Memory B cell (primary cell): Measurements from ENCODE around the gene PPL.
"Not testable (repeated sequence)": the region's sequence is repeated elsewhere in the genome, so short reads cannot be mapped to it uniquely, and the experiment has no call there.

Experiments
- ATAC-seq: fragments of 150-1000 bp; cut with Tn5 transposase; 2 replicates; pipeline ENCODE4 v1.10.0; 2021; ENCODE audit warnings: low read depth, mild to moderate bottlenecking, moderate library complexity
- DNase-seq, 2 donors: peaks; one replicate each; pipeline ENCODE4 v3.0.0; 2022; ENCODE audit warnings: low spot score in 2 of 2
- H3K27ac Mint-ChIP-seq: one replicate; pipeline ENCODE4 v1.8.0; 2022; ENCODE audit warnings: mild to moderate bottlenecking, moderate library complexity, mixed read lengths
- H3K27me3 Mint-ChIP-seq: one replicate; pipeline ENCODE4 v1.8.0; 2022; ENCODE audit warnings: mixed read lengths
- H3K36me3 Mint-ChIP-seq: one replicate; pipeline ENCODE4 v1.8.0; 2022; ENCODE audit warnings: mild to moderate bottlenecking, mixed read lengths
- H3K4me1 Mint-ChIP-seq: one replicate; pipeline ENCODE4 v1.8.0; 2022; ENCODE audit warnings: mixed read lengths
- H3K4me3 Mint-ChIP-seq: one replicate; pipeline ENCODE4 v1.8.0; 2022; ENCODE audit warnings: mild to moderate bottlenecking, moderate library complexity, mixed read lengths
- H3K9me3 Mint-ChIP-seq: one replicate; pipeline ENCODE4 v1.8.0; 2022; ENCODE audit warnings: mixed read lengths

PPL gene

DNA sequence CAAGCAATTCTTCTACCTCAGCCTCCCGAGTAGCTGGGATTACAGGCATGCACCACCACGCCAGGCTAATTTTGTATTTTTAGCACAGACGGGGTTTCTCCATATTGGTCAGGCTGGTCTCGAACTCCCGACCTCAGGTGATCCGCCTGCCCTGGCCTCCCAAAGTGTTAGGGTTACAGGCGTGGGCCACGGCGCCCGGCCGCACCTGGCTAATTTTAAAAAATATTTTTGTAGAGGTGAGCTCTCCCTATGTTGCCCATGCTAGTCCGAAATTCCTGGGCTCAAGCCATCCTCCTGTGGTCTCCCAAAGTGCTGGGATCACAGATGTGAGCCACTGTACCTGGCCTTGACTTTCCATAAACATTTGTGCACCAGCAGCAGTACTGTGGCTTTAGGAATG, 31.3 kb upstream of the PPL start:
- H3K36me3 Mint-ChIP-seq, H3K4me1 Mint-ChIP-seq, H3K4me3 Mint-ChIP-seq, H3K9me3 Mint-ChIP-seq, DNase-seq, ATAC-seq, H3K27ac Mint-ChIP-seq: not testable (repeated sequence)
- H3K27me3 Mint-ChIP-seq, result peaks cover 12% of the 10 kb centered on the region

DNA sequence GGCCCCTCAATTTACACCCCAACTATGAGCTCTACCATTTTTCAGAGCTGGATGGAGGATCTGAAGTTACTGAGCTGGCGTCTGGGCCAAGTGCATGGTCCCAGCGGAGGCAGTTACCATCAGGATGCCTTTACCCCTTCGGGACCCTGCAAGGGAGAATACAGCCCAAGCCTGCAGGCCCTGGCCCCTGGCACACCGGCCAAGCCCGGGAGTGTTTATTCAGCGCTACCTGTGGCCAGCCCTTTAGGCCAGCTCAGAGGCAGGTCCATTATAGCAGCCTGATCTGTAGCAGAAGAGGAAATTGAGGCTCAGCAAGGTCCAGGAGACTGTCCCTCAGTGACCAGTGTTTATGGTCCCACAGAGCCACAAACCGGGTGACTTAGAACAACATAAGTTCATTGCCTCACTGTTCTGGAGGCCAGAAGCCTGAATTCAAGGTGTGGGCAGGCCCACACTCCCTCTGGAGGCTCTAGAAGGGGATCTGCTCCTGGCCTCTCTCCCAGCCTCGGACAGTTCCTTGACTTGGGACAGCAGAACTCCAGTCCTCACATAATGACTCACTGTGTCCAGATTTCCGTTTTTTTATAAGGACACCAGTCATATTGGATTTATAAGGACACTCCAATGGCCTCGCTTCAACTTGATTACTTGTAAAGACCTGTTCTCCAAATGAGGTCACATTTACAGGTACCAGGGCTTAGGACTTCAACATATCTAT, 29.9 kb upstream of the PPL start:
- Mint-ChIP-seq H3K4me1 (no peaks in the 10 kb centered on the region), H3K36me3 (no peaks in the 10 kb centered on the region), H3K27ac (no peak overlapping the region), H3K27me3 (peaks cover 8% of the 10 kb centered on the region), H3K4me3 (no peak overlapping the region), H3K9me3 (no peaks in the 10 kb centered on the region)
- ATAC-seq (no peak), DNase-seq (no peak)

DNA sequence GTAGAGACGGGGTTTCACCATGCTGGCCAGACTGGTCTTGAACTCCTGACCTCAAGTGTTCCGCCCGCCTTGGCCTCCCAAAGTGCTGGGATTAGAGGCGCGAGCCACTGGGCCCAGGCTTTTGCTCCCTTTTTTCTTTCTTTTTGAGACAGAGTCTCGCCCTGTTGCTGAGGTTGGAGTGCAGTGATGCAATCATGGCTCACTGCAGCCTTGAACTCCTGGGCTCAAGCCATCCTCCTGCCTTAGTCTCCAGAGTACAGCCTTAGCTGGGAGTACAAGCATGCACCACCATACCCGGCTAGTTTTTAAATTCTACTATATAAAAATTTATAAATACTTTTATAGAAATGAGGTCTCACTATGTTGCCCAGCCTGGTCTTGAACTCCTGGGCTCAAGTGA, 26.6 kb upstream of the PPL start:
- not testable (repeated sequence) for H3K4me3 Mint-ChIP-seq, DNase-seq, H3K9me3 Mint-ChIP-seq, ATAC-seq, H3K4me1 Mint-ChIP-seq, H3K36me3 Mint-ChIP-seq, H3K27ac Mint-ChIP-seq
- peaks cover 16% of the 10 kb centered on the region for H3K27me3 Mint-ChIP-seq

DNA sequence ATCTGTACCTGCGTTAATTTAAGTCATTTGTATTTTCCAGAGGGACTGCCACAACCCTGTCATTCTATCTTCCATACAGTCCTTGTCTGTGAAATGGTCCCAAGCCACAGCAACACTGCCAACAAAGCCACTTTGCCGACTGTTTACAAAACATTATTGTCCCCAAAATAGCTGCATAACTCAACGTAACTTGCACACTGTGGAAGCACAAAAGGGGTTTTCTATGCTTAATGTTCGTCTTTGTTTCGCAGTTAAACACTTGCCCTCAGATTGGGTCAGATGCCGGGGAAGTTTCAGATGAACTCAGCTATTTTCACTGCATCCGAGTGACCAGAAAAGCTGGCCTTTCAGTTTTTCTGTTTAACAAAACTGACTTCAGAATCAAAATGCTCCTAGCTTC, 25.8 kb upstream of the PPL start:
- DNase-seq, result no peak
- Mint-ChIP-seq H3K27me3 (peaks cover 21% of the 10 kb centered on the region), H3K36me3 (no peaks in the 10 kb centered on the region), H3K4me3 (no peak overlapping the region), H3K9me3 (no peaks in the 10 kb centered on the region), H3K27ac (no peak overlapping the region), H3K4me1 (peaks cover 8% of the 10 kb centered on the region)
- ATAC-seq, result no peak

DNA sequence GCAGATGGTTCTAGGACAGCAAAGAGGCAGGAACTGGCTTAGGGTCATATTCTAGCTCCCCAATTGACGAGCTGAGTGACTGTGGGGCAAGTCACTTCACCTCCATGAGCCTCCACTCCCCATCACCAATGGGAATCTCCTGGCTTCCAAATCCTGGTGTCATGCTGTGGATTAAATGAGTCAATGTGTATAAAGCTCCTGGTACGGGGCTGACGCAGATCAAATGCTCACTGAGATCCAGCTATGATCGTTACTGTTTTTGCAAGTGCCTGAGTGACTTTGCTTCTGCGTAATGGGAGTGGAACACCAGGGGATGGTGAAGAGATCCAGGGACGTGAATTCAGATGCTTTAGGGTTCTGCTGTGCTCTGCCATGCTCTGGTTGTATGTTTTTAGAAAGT, 23.6 kb upstream of the PPL start:
- H3K4me3 Mint-ChIP-seq, result no peak overlapping the region
- H3K27ac Mint-ChIP-seq, result no peak overlapping the region
- no peaks in the 10 kb centered on the region for H3K9me3 Mint-ChIP-seq
- H3K27me3 Mint-ChIP-seq, result peaks cover 33% of the 10 kb centered on the region
- DNase-seq (no peak), ATAC-seq (no peak)
- H3K36me3 Mint-ChIP-seq, result no peaks in the 10 kb centered on the region
- peaks cover 16% of the 10 kb centered on the region for H3K4me1 Mint-ChIP-seq

DNA sequence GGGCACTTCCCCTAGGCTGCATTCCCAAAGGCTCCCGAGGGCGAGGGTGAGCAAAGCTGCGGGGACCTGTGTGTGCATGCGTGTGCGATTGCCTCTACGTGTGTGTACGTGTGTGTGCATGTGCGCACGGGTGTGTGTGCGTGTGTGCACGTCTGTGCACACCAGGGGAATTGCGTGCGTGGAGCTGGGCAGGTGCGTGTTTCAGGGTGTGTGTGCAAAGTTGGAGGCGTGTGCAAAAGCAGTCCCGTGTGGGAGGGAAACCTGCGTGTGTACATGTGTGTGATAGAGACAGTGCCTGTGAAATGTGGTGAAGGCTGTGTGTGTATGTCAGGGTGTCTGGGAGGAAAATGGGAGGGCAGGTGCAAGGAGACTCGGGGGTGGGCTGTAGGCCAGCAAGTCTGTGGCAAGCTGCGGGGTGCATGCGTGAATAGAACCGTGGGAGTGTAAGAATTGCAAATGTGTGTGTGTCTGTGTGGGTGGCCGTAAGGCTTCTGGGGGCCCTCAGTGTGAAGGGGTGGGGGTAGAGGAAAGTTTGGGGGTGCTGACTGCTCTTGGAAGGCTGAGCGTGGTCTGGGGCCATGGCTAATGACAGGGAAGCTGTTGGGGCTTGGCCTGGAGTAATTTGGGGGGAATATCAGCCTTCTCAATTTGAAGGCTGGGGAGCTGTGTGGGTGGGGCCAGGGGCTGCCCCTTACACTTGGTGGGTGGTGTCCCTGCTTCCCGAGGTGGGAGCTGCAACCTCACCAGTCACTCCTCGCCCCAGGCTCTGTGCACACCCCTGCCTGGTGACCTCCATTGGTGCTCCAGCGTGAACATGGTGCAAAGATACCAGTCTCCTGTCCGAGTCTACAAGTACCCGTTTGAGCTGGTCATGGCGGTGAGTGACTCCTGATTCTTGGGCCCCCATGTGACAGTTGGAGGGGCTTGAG, 21.8 kb upstream of the PPL start:
- Mint-ChIP-seq H3K36me3 (no peaks in the 10 kb centered on the region), H3K9me3 (no peaks in the 10 kb centered on the region), H3K27ac (no peak overlapping the region), H3K4me3 (no peak overlapping the region), H3K27me3 (peaks cover 35% of the 10 kb centered on the region), H3K4me1 (peaks cover 16% of the 10 kb centered on the region)
- ATAC-seq, result no peak
- DNase-seq, result no peak

DNA sequence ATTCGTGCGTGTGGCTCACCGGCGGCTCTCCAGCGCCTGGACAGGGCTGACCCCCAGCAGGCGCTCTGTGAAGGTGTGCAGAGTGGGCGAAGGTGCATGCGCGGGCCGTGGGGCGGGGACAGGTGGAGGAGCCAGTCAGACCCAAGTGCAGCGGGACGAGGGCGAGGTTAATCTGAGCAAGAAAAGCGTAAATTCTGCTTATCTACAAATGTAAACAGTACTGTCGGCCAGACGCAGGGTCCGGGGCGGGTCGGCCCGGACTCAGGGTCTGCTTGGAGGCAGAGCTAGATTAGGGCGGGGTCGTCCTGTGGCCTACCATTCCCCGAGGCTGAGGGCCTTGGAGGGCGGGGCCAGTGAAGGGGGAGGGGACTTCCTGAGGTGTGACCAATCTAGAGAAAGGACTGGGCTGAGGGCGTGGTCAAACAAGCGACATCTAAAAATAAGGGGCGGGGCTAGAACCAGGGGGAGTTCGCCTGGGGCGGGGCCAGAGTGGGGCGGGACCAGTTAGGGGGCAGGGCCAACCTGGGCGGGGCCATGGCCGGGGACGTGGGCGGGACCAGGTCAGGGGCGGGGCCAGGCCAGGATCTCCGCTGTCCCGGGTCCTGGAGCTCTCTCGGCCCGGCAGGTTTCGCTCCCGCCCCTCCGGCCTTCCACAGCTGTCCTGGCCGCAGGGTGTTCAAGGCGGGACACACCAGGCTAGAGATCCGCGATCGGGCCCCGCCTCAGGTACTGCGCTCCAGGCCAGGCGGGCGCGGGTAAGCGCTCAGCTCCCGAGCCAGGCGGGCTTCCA, 21.0 kb upstream of the PPL start, which contains the start of gene SEC14L5:
TSS of gene SEC14L5 (plus strand) at position 611 of the 790 bp plus-strand sequence. CDS start 994 bp downstream, outside the sequence.
- H3K27me3 Mint-ChIP-seq, result peaks cover 35% of the 10 kb centered on the region
- H3K9me3 Mint-ChIP-seq, result no peaks in the 10 kb centered on the region
- H3K27ac Mint-ChIP-seq, result no peak within 1 kb of the TSS

DNA sequence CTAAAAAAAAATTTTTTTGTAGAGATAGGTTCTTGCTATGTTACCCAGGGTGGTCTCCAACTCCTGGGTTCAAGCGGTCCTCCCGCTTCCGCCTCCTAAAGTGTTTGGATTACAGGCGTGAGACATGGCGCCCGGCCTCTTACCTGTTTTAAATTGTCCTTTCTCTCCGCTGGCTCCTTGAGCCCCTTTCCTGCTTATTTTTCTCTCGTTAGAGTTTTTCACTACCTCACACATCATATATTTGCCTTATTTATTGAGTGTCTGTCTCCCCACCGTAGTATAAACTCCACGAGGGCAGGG, 20.4 kb upstream of the PPL start:
- Mint-ChIP-seq H3K27me3 (peaks cover 33% of the 10 kb centered on the region), H3K27ac (no peak overlapping the region), H3K9me3 (no peaks in the 10 kb centered on the region)

More for the DNA sequence above, 21.0 kb upstream of the PPL start, which contains the start of gene SEC14L5:
- Mint-ChIP-seq H3K4me1 (peaks cover 16% of the 10 kb centered on the region), H3K4me3 (peak within 1 kb of the TSS; percentile 78), H3K36me3 (no peaks in the 10 kb centered on the region)
- peak; percentile 71 to 76 for DNase-seq
- peak; percentile 91 for ATAC-seq

DNA sequence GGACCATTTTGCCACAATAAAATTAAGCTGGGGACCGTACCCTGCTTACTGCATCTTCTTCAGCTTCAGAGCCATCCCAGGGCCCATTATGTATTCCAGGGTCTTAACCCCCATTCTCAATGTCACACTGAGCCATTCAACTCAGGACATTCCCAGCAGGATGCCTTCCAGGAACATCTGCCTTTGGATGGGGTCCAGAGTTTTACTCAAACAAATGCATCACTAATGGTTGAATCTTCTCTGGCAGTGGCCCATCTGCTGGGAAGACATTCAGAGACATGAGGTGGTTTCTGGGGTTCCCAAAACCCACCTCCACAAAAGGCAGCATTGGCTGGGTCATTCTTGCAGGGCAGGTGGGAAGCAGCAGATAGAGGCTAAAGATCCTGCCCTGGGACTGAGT, 17.8 kb upstream of the PPL start:
- H3K36me3 Mint-ChIP-seq, result no peaks in the 10 kb centered on the region
- peaks cover 30% of the 10 kb centered on the region for H3K27me3 Mint-ChIP-seq

More for the DNA sequence above, 20.4 kb upstream of the PPL start:
- Mint-ChIP-seq H3K36me3 (no peaks in the 10 kb centered on the region), H3K4me3 (peak overlapping the region; percentile 78), H3K4me1 (peaks cover 16% of the 10 kb centered on the region)
- no peak for DNase-seq
- no peak for ATAC-seq

DNA sequence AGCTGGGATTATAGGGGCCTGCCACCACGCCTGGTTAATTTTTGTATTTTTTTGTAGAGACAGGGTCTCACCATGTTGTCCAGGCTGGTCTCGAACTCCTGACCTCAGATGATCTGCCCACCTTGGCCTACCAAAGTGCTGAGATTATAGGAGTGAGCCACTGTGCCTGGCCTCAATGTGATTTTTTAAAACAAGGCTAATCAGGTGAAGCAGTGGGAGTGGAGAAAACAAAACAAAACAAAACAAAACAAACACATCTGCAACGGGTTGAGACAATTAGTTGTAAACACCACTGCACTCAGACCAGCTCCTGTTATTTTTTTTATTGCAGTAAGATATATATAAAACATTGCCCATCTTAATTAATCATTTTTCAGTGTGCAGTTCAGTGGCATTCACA, 14.6 kb upstream of the PPL start:
- not testable (repeated sequence) for H3K9me3 Mint-ChIP-seq, ATAC-seq, DNase-seq, H3K36me3 Mint-ChIP-seq, H3K4me3 Mint-ChIP-seq, H3K27ac Mint-ChIP-seq
- H3K4me1 Mint-ChIP-seq, result peaks cover 17% of the 10 kb centered on the region
- peaks cover 24% of the 10 kb centered on the region for H3K27me3 Mint-ChIP-seq

More for the DNA sequence above, 17.8 kb upstream of the PPL start:
- no peak for ATAC-seq
- no peak for DNase-seq
- H3K4me1 Mint-ChIP-seq, result peaks cover 16% of the 10 kb centered on the region
- no peak overlapping the region for H3K4me3 Mint-ChIP-seq
- no peak overlapping the region for H3K27ac Mint-ChIP-seq
- no peaks in the 10 kb centered on the region for H3K9me3 Mint-ChIP-seq

DNA sequence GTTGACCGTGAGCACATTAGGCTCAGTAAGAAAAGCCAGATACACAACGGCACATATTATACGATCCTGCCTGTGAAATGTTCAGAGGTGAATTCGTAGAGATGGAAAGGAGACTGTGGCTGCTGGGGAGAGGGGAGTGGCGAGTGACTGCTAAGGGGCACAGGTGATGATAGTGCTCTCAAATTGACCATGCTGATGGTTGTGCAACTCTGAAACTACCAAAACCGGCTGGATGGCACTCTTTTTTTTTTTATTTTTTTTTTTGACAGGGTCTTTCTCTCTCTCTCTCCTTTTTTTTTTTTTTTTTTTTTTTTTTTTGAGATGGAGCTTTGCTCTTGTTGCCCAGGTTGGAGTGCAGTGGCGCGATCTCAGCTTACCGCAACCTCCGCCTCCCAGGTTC, 13.0 kb upstream of the PPL start:
- H3K4me1 Mint-ChIP-seq, result peaks cover 13% of the 10 kb centered on the region
- H3K27ac Mint-ChIP-seq, result no peak overlapping the region
- peaks cover 22% of the 10 kb centered on the region for H3K27me3 Mint-ChIP-seq
- H3K9me3 Mint-ChIP-seq, result peaks cover 3% of the 10 kb centered on the region
- no peak overlapping the region for H3K4me3 Mint-ChIP-seq
- H3K36me3 Mint-ChIP-seq, result peaks cover 5% of the 10 kb centered on the region
- ATAC-seq (no peak), DNase-seq (no peak)

DNA sequence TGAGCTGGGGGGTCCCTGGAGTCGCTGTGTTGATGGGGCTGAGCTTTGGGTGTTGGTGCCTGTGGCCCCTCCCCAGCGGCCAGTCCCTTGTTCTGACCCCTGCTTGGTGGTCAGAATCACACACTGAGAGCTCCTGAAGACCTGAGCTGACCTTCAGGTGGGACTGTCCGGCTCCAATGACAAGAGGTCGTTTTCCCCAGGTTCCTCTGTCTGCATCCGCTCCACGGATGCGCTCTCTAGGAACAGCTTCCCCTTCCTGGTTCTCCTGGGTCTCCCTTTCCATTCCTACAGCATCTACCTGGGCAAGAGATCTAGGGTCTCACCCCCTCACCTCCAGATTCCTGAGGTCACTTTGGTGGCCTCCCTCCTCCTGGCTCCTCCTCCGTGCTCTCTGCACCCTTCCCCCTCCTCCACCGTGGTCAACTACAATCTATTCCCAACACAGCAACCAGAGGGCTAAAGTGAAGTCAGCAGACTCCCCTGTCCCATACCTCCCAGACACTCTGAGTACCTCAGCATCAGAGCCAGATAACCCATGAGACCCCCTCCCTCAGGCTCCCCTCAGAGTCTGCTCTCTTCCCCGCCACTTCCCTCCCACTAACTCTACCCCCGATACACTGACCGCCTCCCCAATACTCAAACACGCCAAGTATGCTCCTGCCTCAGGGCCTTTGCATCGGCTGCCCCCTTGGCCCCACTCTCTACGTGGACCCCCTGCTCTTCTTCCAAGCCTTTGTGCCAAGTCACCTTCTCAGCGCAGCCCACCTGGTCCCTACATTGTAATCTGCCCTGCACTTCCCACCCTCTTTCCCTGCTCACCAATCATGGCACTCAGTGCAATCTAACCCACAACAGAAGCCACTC, 12.2 kb upstream of the PPL start:
- DNase-seq (no peak), ATAC-seq (no peak)
- no peak overlapping the region for H3K4me3 Mint-ChIP-seq
- H3K9me3 Mint-ChIP-seq, result peaks cover 3% of the 10 kb centered on the region
- H3K27me3 Mint-ChIP-seq, result peaks cover 23% of the 10 kb centered on the region
- H3K36me3 Mint-ChIP-seq, result peaks cover 5% of the 10 kb centered on the region
- peaks cover 13% of the 10 kb centered on the region for H3K4me1 Mint-ChIP-seq
- no peak overlapping the region for H3K27ac Mint-ChIP-seq
